HCT116 (cell line): ENCODE measurements around the gene INSR. TPM values are rescaled to one million over a fixed set of nuclear protein-coding genes. Genes with fewer than 3 reads are reported as not detected.
A peak's percentile ranks its signal among the peaks of the same experiment; 100 is the strongest.

Source experiments
- ATAC-seq: fragments of 200-7000 bp; cut with Tn5 transposase; 2 replicates; pipeline ENCODE4 v1.9.1; 2020; ENCODE audit warnings: mild to moderate bottlenecking, moderate library complexity
- BruUV-seq: library from RNA; stranded (reverse); fragments of 400-500 nt; replicated peaks from 2 replicates; lab custom pipeline; 2021; lab: Mats Ljungman, UMichigan
- CTCF ChIA-PET: fragments of 300-600 bp; sonication (Branson Sonifier 250); formaldehyde crosslinking; loops from one replicate; lab custom pipeline; 2021; ENCODE audit warnings: antibody characterized with exemption; lab: Charles Lee
- POLR2A ChIA-PET: fragments of 300-600, 350-600 bp; sonication (Branson Sonifier 250); formaldehyde crosslinking; loops from one replicate; lab custom pipeline; 2021; ENCODE audit warnings: antibody characterized with exemption; lab: Charles Lee
- RAD21 ChIA-PET, 2 experiments: fragments of 300-600 bp; sonication (Branson Sonifier 250); formaldehyde crosslinking; loops; one replicate each; lab custom pipeline; 2023; ENCODE audit warnings: low total read pairs in 2 of 2; ENCODE audit not compliant: uncharacterized antibody in 2 of 2, unreplicated experiment in 2 of 2, low non-redundant PET in 1 of 2; lab: Charles Lee
- DNase-seq: peaks from one replicate; pipeline ENCODE4 v3.0.0-alpha.2; 2010; ENCODE audit warnings: low read depth, low spot score
- H2AFZ ChIP-seq: fragments of 200-600 bp; shearing (Covaris generic), sonication (generic); 2 replicates; pipeline ENCODE4 v1.6.1; 2017; ENCODE audit warnings: low read depth, mixed run types, mixed read lengths, antibody characterized with exemption, low read length; ENCODE audit not compliant: poor library complexity, severe bottlenecking
- H3K27ac ChIP-seq: 2 replicates; pipeline ENCODE4 v1.5.1; 2012; ENCODE audit warnings: low read depth, low read length
- H3K27me3 ChIP-seq: fragments of 200-600 bp; sonication (generic); 2 replicates; pipeline ENCODE4 v1.6.1; 2016; ENCODE audit warnings: mixed run types, low read length, mixed read lengths; ENCODE audit not compliant: insufficient read depth
- H3K36me3 ChIP-seq, 2 experiments: fragments of 200-500 bp in 1 of 2; fragments of 200-600 bp in 1 of 2; sonication (Bioruptor generic) in 1 of 2; sonication (generic) in 1 of 2; 2 replicates each; pipeline versions ENCODE4 v1.5.1 to v1.6.1; 2014 to 2016; ENCODE audit warnings: low read length in 2 of 2, inconsistent platforms in 1 of 2, mixed read lengths in 1 of 2, mixed run types in 1 of 2; ENCODE audit not compliant: insufficient read depth in 2 of 2, control insufficient read depth in 1 of 2
- H3K4me1 ChIP-seq, 2 experiments: fragments of 200-600 bp in 1 of 2; sonication (generic) in 1 of 2; 2 replicates each; pipeline versions ENCODE4 v1.5.1 to v1.6.1; 2012 to 2017; ENCODE audit warnings: low read length in 2 of 2, inconsistent platforms in 1 of 2, mild to moderate bottlenecking in 1 of 2, mixed read lengths in 1 of 2, mixed run types in 1 of 2, moderate library complexity in 1 of 2; ENCODE audit not compliant: insufficient read depth in 2 of 2, control insufficient read depth in 1 of 2
- H3K4me2 ChIP-seq: fragments of 200-600 bp; sonication (generic); 2 replicates; pipeline ENCODE4 v1.6.1; 2017; ENCODE audit warnings: mixed run types, low read length, mixed read lengths
- H3K4me3 ChIP-seq, 2 experiments: fragments of 200-600 bp in 1 of 2; sonication (generic) in 1 of 2; replicated peaks in 1 of 2; 2 replicates each; pipeline ENCODE4 v1.5.1; 2011 to 2016; ENCODE audit warnings: low read length in 2 of 2, control low read depth in 1 of 2, low read depth in 1 of 2, mild to moderate bottlenecking in 1 of 2, mixed read lengths in 1 of 2, mixed run types in 1 of 2
- H3K79me2 ChIP-seq: fragments of 200-600 bp; sonication (generic); 2 replicates; pipeline ENCODE4 v1.6.1; 2017; ENCODE audit warnings: mild to moderate bottlenecking, mixed run types, low read length, moderate library complexity, mixed read lengths; ENCODE audit not compliant: insufficient read depth
- H3K9ac ChIP-seq: fragments of 200-600 bp; sonication (generic); 2 replicates; pipeline ENCODE4 v1.6.1; 2016; ENCODE audit warnings: low read length, mixed read lengths
- H3K9me2 ChIP-seq: fragments of 200-600 bp; sonication (generic), shearing (Covaris generic); 2 replicates; pipeline ENCODE4 v1.6.1; 2017; ENCODE audit warnings: mixed run types, mild to moderate bottlenecking, moderate library complexity; ENCODE audit not compliant: insufficient read depth
- H3K9me3 ChIP-seq, 2 experiments: fragments of 200-500 bp in 1 of 2; fragments of 200-600 bp in 1 of 2; sonication (Bioruptor generic) in 1 of 2; sonication (generic) in 1 of 2; 2 replicates each; pipeline ENCODE4 v1.6.1; 2014 to 2017; ENCODE audit warnings: low read length in 2 of 2, mixed read lengths in 2 of 2, inconsistent platforms in 1 of 2, low read depth in 1 of 2, mild to moderate bottlenecking in 1 of 2, mixed run types in 1 of 2, moderate library complexity in 1 of 2; ENCODE audit not compliant: control insufficient read depth in 1 of 2, insufficient read depth in 1 of 2
- H4K20me1 ChIP-seq: fragments of 200-600 bp; sonication (generic), shearing (Covaris generic); 2 replicates; pipeline ENCODE4 v1.6.1; 2017; ENCODE audit warnings: mixed run types, mild to moderate bottlenecking, moderate library complexity; ENCODE audit not compliant: insufficient read depth
- CBX3 ChIP-seq: IDR thresholded peaks from 2 replicates; pipeline ENCODE4 v1.6.1; 2012; ENCODE audit warnings: low read depth
- CEBPB ChIP-seq: IDR thresholded peaks from 2 replicates; pipeline ENCODE4 v1.6.1; 2012; ENCODE audit warnings: low read depth
- EGR1 ChIP-seq: IDR thresholded peaks from 2 replicates; pipeline ENCODE4 v1.6.1; 2012; ENCODE audit warnings: low read depth
- EZH2 ChIP-seq: fragments of 200-600 bp; sonication (generic); IDR thresholded peaks from 2 replicates; pipeline ENCODE4 v1.6.1; 2017; ENCODE audit warnings: antibody characterized with exemption, mixed run types
- EZH2phosphoT487 ChIP-seq: fragments of 200-600 bp; IDR thresholded peaks from 2 replicates; pipeline ENCODE4 v1.6.1; 2018; ENCODE audit warnings: antibody characterized with exemption, borderline replicate concordance
- POLR2AphosphoS5 ChIP-seq: IDR thresholded peaks from 2 replicates; pipeline ENCODE4 v1.6.1; 2011; ENCODE audit warnings: mild to moderate bottlenecking, low read depth, low read length, moderate library complexity
- RAD21 ChIP-seq: IDR thresholded peaks from 2 replicates; pipeline ENCODE4 v1.6.1; 2012; ENCODE audit warnings: low read depth, mild to moderate bottlenecking
- SP1 ChIP-seq: IDR thresholded peaks from 2 replicates; pipeline ENCODE4 v1.6.1; 2012; ENCODE audit warnings: low read depth
- YY1 ChIP-seq: IDR thresholded peaks from 2 replicates; pipeline ENCODE4 v1.6.1; 2011; ENCODE audit warnings: low read length, low read depth, moderate library complexity, mild to moderate bottlenecking; ENCODE audit not compliant: insufficient replicate concordance; ENCODE audit errors: extremely low read depth
- intact Hi-C: fragments of 100-400 bp; cut with micrococcal nuclease; formaldehyde crosslinking; loops from 2 replicates; pipeline ENCODE4 v1.10.0; 2022
- total RNA-seq: library from RNA; stranded (reverse); gene quantifications from one replicate; pipeline ENCODE4 v1.2.1, GENCODE V29; 2021; ENCODE audit not compliant: unreplicated experiment
- TF ChIP-seq, protein P1 (sequence below): IDR thresholded peaks from 2 replicates; pipeline ENCODE4 v1.6.1; 2012
- TF ChIP-seq, protein P2 (sequence below), 3 experiments: fragments of 200-600 bp in 1 of 3; sonication (generic) in 1 of 3; IDR thresholded peaks in 2 of 3; conservative IDR thresholded peaks in 1 of 3; 2 replicates each; pipeline ENCODE4 v1.5.1; 2012 to 2017; ENCODE audit warnings: low read depth in 2 of 3, low read length in 2 of 3, antibody characterized with exemption in 1 of 3, borderline replicate concordance in 1 of 3, control low read depth in 1 of 3, mild to moderate bottlenecking in 1 of 3, mixed read lengths in 1 of 3, mixed run types in 1 of 3, moderate library complexity in 1 of 3; ENCODE audit not compliant: insufficient read depth in 1 of 3

INSR gene
- total RNA-seq, 1 experiment from 2014 or later = 25.4 TPM

GRCh38 chr19:7294558-7295212 lies 471 bp upstream of the INSR start:
- Histone ChIP-seq H3K9me2 (no peaks in the 10 kb centered on the region), H3K36me3 (no peaks in the 10 kb centered on the region), H4K20me1 (no peaks in the 10 kb centered on the region), H2AFZ (peak overlapping the region; percentile 90), H3K4me3 (peak overlapping the region; percentile 31 to 69), H3K27ac (peak overlapping the region; percentile 56), H3K79me2 (peaks cover 6% of the 10 kb centered on the region), H3K4me2 (peak overlapping the region; percentile 90), H3K27me3 (no peaks in the 10 kb centered on the region), H3K4me1 (peaks cover 10 to 21% of the 10 kb centered on the region in 2 experiments; a peak in 3 of 4 replicates), H3K9me3 (no peaks in the 10 kb centered on the region), H3K9ac (peak overlapping the region; percentile 72)
- DNase-seq (peak; percentile 75), ATAC-seq (peak; percentile 62)
- CTCF ChIA-PET = interaction anchor here (0.7 to 1.2 kb wide), 2 partner anchors 90 to 96 kb away, joined by 3 to 4 read pairs; no protein-coding TSS in a partner anchor
- POLR2A ChIA-PET = interaction anchor here (1.4 kb wide), 1 partner anchor 96 kb away, joined by 13 read pairs; no protein-coding TSS in a partner anchor
- RAD21 ChIA-PET = interaction anchor here in 1 of 2 experiments (1.1 kb wide), 1 partner anchor 195 kb away, joined by 6 read pairs; no protein-coding TSS in a partner anchor
- no TSS peak for BruUV-seq
- intact Hi-C loops = loop anchor here (1.0 to 5.0 kb wide), 2 partner anchors 37 to 97 kb away; no protein-coding TSS in a partner anchor
- TF ChIP-seq EGR1 (peak; percentile 75), EZH2phosphoT487 (no peak), EZH2 (no peak), CEBPB (no peak), CBX3 (peak; percentile 92), RAD21 (peak; percentile 72), YY1 (no peak), SP1 (no peak), POLR2AphosphoS5 (peak; percentile 75)
- TF ChIP-seq, protein P1, sequence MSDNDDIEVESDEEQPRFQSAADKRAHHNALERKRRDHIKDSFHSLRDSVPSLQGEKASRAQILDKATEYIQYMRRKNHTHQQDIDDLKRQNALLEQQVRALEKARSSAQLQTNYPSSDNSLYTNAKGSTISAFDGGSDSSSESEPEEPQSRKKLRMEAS = peak; percentile 99
- TF ChIP-seq, protein P2, sequence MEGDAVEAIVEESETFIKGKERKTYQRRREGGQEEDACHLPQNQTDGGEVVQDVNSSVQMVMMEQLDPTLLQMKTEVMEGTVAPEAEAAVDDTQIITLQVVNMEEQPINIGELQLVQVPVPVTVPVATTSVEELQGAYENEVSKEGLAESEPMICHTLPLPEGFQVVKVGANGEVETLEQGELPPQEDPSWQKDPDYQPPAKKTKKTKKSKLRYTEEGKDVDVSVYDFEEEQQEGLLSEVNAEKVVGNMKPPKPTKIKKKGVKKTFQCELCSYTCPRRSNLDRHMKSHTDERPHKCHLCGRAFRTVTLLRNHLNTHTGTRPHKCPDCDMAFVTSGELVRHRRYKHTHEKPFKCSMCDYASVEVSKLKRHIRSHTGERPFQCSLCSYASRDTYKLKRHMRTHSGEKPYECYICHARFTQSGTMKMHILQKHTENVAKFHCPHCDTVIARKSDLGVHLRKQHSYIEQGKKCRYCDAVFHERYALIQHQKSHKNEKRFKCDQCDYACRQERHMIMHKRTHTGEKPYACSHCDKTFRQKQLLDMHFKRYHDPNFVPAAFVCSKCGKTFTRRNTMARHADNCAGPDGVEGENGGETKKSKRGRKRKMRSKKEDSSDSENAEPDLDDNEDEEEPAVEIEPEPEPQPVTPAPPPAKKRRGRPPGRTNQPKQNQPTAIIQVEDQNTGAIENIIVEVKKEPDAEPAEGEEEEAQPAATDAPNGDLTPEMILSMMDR (IDR thresholded peaks at IDR 0.05 in 2 of 3, conservative IDR thresholded peaks at IDR 0.05 in 1 of 3; ENCODE audit: borderline replicate concordance in 1 of 3, insufficient read depth in 1 of 3, low read depth in 2 of 3, low read length in 2 of 3) = peak; percentile 41 to 55 (median 46); a peak in 5 of 6 replicates
